ENCODE measurements around the gene CDC14A.
"Not testable (repeated sequence)": the region's sequence is repeated elsewhere in the genome, so short reads cannot be mapped to it uniquely, and the experiment has no call there.

The CDC14A gene

DNA sequence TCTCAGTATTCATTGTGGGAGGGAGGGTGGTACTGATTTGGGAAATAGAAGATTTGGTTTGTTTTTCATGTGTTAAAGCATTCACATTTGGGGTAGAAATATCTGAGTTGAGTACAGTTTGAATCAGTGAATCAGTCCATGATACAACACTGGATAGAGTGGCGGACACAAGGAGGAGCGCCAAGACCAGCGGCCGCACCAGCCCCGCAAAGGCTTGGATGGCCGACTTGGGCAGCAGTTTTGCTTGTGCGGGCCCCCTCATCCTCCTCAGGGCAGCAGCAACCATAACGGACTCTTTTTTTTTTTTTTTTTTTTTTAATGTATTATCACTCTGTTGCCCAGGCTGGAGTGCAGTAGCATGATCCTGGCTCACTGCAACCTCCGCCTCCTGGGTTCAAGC is 20.0 kb upstream of the CDC14A start:
- CTCF ChIA-PET = no interaction called here
- DNase-seq (ENCODE audit: extremely low spot score) = no peak
- POLR2A ChIA-PET = no interaction called here
- TF ChIP-seq, protein P1, sequence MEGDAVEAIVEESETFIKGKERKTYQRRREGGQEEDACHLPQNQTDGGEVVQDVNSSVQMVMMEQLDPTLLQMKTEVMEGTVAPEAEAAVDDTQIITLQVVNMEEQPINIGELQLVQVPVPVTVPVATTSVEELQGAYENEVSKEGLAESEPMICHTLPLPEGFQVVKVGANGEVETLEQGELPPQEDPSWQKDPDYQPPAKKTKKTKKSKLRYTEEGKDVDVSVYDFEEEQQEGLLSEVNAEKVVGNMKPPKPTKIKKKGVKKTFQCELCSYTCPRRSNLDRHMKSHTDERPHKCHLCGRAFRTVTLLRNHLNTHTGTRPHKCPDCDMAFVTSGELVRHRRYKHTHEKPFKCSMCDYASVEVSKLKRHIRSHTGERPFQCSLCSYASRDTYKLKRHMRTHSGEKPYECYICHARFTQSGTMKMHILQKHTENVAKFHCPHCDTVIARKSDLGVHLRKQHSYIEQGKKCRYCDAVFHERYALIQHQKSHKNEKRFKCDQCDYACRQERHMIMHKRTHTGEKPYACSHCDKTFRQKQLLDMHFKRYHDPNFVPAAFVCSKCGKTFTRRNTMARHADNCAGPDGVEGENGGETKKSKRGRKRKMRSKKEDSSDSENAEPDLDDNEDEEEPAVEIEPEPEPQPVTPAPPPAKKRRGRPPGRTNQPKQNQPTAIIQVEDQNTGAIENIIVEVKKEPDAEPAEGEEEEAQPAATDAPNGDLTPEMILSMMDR (IDR thresholded peaks at IDR 0.05; ENCODE audit: control extremely low read depth, extremely low read depth, low read depth, missing control alignments) = no peak

DNA sequence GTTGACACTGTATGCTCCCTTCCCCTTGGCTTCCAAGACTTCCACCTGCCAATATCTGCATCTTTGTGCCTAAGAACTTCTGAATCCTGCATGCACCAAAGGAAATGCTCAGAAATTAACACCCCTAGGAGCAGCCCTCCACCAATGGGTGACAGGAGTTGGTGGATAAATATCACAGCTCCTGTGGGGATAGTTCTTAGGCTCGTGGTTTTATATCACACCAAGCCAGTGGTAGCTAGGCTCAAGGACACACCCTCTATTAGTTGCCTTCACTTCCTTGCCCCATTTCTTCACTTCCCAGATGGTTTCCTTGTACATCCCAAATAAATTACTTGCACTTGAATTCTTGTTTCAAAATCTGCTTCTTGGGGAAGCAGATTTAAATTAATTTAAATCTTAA is 16.9 kb upstream of the CDC14A start:
- TF ChIP-seq, protein P1 (IDR thresholded peaks at IDR 0.05; ENCODE audit: control extremely low read depth, extremely low read depth, low read depth, missing control alignments) = no peak
- ChIA-PET CTCF (interaction anchor here (1.2 to 1.4 kb wide), 3 partner anchors 11 to 23 kb away, joined by 3 read pairs; no protein-coding TSS in a partner anchor), POLR2A (no interaction called here)
- no peak for DNase-seq (ENCODE audit: extremely low spot score)

DNA sequence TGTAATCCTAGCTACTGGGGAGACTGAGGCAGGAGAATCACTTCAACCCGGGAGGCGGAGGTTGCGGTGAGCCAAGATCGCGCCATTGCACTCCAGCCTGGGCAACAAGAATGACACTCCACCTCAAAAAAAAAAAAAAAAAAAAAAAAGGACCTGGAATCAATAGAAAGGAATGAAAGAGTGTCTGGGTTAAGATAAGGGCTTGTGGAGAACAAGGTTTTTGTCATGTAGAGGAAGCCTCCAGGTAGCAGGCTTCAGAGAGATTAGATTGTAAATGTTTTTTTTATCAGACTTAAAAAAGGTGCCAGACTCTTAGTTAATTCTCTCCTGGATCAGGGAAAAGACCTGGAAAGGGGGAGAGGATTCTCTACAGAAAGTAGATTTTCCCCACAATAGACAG is 14.4 kb upstream of the CDC14A start:
- DNase-seq (ENCODE audit: extremely low spot score); POLR2A ChIA-PET: not testable (repeated sequence)
- CTCF ChIA-PET = interaction anchor here (1.0 kb wide), 1 partner anchor 20 kb away, joined by 4 read pairs; no protein-coding TSS in a partner anchor

DNA sequence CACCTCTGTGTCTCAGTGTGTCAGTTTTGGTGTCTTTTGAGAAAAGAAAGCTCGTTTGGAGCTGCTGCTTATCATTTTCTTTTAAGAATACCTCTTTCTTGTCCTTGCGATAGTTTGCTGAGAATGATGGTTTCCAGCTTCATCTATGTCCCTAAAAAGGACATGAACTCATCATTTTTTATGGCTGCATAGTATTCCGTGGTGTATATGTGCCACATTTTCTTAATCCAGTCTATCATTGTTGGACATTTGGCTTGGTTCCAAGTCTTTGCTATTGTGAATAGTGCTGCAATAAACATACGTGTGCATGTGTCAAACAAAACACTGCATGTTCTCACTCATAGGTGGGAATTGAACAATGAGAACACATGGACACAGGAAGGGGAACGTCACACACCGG is 12.6 kb upstream of the CDC14A start:
- POLR2A ChIA-PET; DNase-seq (ENCODE audit: extremely low spot score); CTCF ChIA-PET: not testable (repeated sequence)

DNA sequence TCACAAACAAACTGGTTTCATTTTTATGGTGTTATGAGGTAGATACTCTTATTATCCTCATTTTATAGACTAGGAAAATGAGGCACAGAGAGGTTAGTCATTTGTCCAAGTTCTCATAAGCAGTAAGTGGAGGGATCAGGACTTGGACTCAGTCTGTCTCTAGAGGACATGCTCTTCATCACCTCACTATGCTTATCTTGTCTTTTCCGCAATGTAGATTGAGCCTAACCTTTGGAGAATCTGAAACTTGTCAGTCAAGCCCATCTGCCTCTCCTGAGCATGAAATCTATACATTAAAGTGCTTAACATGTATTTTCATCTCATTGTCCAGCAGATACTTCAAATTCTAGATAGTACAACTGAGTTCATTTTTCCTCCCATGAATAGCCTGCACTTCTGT is 11.8 kb upstream of the CDC14A start:
- TF ChIP-seq, protein P1 (IDR thresholded peaks at IDR 0.05; ENCODE audit: control extremely low read depth, extremely low read depth, low read depth, missing control alignments) = no peak
- DNase-seq (ENCODE audit: extremely low spot score) = no peak
- ChIA-PET CTCF (no interaction called here), POLR2A (no interaction called here)

DNA sequence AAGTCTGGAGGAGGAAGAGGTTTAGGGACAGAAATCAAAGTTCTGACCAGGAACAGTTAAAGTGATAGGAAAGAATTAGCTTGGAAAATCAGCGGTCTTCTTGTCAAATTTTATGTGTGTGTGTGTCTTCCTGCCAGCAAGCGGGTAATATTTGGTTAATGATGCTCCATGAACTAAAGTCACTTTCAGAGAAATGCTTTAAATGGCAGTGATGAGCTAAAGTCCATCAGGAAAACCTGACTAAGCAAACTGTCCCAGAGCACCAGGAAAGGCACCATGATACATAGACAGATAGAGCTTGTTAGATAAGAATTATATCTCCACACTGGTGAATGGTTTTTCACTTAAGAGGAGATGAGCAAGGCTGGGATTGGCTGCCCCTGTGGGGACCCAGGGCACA is 10.0 kb upstream of the CDC14A start:
- DNase-seq (ENCODE audit: extremely low spot score) = no peak
- TF ChIP-seq, protein P1 (IDR thresholded peaks at IDR 0.05; ENCODE audit: control extremely low read depth, extremely low read depth, low read depth, missing control alignments) = no peak
- CTCF ChIA-PET = interaction anchor here (1.3 to 1.4 kb wide), 3 partner anchors 9 to 20 kb away, joined by 3 to 5 read pairs (median 4); no protein-coding TSS in a partner anchor
- POLR2A ChIA-PET = no interaction called here

DNA sequence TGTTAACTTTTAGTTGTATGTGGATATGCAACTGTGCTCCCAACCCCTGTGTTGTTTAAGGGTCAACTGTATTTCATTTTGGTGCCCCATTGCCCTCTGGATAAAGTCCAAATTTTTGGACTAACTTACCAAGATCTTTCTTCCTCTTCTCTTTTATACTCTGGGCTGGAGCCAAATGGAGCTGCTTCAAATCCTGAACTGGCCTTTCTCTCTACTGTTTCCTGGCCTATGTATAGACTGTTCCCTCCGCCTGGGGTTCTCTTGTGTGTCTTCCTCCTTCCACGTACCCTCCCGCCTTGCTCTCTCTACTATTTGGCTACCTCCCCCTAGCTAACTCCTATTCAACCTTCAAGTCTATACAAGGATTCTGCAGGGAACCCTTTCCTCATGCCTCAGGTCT is 8.4 kb upstream of the CDC14A start:
- TF ChIP-seq, protein P1 (IDR thresholded peaks at IDR 0.05; ENCODE audit: control extremely low read depth, extremely low read depth, low read depth, missing control alignments) = no peak
- no peak for DNase-seq (ENCODE audit: extremely low spot score)
- POLR2A ChIA-PET = no interaction called here
- CTCF ChIA-PET = no interaction called here

DNA sequence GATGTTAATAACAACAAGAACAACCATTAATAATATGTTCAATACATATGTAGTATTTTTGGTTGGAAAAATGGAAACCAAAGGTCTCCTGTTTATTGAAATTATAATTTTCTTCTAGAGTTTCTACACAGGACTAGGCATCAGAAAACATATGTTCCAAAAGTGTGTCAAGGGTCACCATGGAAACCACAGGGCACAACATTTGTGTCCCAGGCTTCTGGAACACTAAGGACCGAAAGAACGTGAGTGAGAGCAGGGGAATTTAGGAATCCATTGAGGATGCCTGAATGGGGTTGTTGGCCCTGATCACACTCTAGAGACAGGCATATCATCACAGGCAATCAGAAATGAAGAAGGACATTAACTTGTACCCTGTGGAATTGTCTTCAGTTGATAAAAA is 7.5 kb upstream of the CDC14A start:
- no peak for DNase-seq (ENCODE audit: extremely low spot score)
- POLR2A ChIA-PET = no interaction called here

More for the DNA sequence above, 7.5 kb upstream of the CDC14A start:
- TF ChIP-seq, protein P1 (IDR thresholded peaks at IDR 0.05; ENCODE audit: control extremely low read depth, extremely low read depth, low read depth, missing control alignments) = no peak
- CTCF ChIA-PET = no interaction called here
